Brain pericyte (primary cell): ENCODE results near the gene ZCCHC7.

ENCODE experiments used
- DNase-seq: peaks from one replicate; pipeline ENCODE4 v3.0.0-alpha.2; 2012; ENCODE audit warnings: low read depth, low spot score

Gene ZCCHC7

DNA sequence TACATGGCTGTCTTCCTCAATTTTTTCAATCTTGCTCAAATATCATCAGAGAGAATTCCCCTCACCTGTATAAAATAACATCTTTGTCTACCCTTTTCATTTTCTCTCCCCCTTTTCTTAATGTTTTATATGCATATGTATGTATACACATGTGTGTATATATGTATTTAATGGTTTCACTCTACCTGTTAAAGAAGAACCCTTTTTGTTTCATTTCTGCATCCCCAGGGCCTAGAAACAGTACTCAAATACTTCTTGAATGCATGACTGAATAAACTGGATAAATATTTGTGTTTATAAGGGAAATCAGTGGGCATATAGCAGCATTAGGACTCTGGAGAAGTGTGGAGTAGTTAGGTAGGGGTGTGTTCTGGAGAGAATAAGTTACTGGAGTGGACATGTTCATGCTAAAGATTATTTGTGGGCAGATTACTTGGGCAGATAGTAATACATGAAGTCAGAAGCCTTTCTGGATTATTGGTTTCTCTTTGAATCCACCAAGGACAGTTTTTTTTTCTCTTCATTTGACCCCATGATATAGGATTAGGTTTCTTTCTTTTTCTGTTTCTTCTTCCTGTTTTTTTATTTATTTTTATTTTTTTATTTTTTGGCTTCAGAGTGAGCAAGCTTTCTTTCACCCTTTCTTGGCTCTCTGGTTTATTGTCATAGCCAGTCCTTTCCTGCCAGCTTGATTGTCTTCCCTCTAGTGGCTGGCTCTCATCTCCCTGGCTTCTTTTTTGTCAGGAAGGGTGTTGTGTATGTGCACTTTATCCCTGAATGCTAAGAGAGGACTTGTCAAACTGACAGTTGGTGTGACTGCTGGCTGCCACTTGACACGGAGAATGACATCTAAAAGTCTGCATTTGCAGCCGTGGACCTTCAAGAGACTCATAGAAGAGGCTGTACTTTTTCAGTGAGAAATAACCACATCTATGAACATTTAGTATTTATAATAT is 89.3 kb downstream of the ZCCHC7 start:
- no peak for DNase-seq

DNA sequence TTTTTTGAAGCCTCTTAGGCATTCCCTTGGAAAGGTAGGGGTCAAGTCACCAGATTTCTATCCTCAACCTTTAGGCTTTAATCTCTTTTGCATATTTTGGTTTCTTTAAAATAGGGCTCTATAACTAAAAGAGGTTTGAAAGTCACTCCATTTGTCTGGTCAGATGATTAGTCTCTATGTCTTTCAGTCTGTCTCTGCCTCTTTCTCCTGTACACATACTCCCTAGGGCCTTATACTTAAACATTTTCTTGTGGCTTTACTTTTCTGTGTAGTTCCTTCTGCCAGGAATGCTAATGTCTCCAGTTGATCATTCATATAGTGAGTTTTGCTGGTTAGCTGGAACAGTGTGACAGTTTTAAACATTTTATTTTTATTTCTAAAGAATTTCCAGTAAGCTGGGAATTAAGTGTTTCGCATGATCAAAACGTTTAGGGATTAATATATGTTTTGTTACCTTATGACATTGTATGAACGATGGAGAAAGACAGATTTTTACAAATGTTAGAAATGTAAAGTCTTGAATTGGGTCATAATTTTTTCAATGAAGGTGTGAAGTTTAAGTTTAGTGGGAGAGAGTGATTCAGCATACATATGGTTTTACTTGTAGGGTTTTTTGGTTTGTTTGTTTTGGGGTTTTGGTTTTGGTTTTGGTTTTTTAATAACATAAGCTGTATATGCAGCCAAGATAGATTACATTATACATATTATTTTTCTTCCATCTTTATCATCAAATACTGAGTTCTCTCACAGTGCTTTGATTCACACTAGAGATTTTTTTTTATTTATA is 90.6 kb downstream of the ZCCHC7 start:
- no peak for DNase-seq

DNA sequence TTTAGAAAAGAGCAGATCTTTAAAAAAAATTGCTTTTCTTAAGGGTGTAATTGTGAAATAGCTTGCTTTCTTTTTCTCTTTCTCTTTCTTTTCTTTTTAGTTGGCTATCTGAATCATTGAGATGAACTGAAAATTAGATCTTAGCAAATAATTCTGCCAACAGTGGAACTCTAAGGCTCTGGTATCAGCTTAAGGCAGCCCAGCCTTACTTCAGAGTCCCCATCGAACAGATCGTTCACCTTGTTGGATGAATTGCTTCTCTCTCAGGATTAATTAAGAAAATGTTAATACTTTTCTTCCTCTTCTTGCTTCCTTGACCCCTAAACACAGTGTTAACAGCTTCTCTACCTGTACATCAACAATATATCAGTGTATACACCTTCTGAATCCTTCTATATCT is 92.1 kb downstream of the ZCCHC7 start:
- DNase-seq = no peak

DNA sequence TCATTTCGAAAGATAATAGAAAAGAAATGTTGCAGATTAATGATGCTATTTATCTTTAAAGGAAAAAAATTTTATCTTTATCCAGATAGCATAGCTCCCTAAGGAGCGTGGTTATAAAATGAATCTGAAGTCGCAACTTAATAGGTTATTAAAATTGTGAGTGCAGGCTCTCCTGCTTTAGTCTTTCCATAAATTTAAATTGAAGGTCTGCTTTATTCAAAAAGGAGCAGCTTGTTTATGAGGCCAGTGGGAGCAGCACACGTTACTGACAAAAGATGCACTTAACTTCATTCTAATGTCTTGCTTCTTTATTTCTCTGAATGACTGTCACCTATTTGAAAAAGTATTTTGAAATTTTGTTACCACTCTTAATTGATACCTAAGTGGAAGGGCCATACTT is 95.0 kb downstream of the ZCCHC7 start:
- DNase-seq = no peak

DNA sequence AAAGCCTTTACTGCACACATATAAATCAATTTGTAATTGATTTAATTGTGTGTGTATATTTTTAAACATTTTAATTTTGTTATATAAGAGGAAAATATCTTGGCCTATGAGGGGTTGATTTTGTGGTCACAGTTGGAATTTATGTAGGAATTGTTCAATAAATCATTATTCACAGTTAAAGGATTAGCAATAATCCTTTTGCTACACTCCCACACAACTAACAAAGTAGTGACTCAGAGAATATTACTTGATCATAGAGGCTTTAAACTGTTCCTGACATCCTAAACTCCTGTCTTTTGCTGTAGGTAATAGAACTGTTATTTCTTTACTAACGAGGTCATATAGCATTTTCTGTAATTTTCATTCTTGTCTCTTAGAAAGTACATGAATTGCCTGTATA is 95.5 kb downstream of the ZCCHC7 start:
- no peak for DNase-seq

DNA sequence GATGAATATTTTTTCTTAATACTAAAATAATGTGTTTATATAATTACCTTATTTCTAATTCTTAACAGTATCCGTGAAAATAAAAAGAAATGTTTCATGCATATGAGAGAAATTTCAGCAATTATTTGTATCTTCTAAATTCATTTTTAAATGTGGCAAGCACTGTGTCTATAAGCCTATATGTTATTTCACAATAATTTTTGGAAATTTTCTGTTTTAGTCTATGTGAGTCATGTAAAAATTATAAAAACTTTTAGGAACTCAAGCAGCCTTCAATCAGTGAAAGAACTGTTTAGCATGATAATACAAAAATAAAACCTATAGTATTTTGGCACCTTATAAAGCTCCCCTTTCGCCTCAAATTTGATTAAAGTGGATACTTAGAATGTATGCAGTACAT is 96.8 kb downstream of the ZCCHC7 start:
- DNase-seq = no peak

DNA sequence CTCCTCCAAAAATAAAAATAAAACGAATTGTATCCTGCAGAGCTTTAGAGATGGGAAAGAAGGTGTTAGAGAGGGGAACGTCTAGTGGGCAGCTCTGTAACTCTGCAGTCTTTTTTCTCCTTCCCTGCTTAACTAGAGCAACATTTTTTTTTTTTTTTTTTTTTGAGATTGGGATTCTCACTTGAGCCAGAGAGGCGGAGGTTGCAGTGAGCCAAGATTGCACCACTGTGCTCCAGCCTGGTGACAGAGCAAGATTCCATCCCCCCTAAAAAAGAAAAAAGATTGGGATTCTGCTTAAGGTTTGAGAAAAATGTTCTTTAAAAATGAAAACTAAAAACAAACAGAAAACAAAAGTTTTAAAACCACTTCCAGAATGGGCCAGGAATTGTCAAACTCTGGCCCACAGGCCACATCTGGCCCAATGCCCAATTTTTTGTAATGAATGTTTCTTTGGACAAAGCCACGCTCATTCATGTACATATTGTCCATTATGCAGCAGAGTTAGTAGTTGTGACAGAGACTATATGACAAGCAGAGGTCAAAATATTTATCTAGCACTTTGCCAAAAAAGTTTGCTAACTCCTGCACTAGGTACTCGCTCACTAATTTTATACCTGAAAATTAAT is 98.5 kb downstream of the ZCCHC7 start:
- DNase-seq = no peak

DNA sequence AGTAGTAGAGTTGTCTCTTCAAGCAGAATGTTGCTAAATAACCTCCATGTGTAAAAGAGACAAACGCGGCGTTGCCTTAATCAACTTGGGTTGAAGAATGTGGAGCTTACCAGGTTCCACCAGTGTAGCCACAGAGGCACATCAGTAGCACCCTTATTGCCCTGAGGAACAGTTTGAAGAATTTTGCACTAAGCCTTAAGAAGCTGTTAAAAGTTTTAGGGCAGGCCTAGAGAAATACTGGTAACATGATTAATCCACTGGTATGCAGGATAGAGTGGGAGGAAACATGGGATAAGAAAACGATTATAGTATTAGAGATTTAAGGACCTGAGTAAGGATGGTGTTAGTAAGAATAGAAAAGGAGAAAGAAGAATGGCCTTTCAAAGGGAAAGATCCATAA is 100.6 kb downstream of the ZCCHC7 start:
- DNase-seq = no peak

DNA sequence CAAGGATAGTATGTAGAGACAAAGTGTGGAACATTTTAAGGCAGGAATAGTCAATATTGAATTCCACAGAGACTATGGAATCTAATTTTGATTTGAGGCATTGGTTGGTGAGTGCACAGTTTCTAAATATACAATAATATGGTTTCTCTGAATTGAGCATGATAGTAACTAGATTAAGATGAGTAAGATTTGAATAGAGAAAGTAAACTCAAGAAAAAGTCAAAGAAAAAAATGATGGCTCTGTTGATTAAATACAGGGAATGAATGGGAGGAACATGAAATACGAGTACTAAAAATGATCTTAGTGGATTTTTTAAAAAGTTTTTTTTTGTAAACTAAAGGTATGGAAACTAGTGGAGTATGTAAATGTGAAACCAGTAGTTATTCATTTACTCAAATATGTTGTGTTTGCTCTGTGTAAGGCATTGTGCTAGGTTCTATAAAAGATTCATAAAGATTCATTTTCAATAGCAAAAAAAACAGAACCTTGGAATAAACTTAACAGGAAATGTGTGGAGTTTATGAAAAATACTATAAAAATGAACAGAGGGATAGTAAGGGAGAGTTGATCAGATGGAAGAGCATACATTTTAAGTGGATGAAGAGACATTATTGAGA is 101.2 kb downstream of the ZCCHC7 start:
- no peak for DNase-seq

DNA sequence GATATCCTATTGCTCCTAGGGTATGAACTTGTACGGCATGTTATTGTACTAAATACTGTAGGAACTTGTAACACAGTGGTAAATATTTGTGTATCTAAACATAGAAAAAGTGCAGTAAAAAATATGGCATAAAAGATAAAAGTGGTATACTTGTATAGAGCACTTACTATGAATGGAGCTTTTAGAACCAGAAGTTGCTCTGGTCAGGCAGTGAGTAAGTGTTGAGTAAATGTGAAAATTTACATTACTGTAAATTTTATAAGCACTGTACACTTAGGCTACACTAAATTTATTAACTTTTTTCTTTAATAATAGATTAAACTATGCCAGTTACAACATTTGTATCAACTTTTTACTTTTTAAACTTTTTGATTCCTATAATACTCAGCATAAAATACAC is 109.1 kb downstream of the ZCCHC7 start:
- no peak for DNase-seq

DNA sequence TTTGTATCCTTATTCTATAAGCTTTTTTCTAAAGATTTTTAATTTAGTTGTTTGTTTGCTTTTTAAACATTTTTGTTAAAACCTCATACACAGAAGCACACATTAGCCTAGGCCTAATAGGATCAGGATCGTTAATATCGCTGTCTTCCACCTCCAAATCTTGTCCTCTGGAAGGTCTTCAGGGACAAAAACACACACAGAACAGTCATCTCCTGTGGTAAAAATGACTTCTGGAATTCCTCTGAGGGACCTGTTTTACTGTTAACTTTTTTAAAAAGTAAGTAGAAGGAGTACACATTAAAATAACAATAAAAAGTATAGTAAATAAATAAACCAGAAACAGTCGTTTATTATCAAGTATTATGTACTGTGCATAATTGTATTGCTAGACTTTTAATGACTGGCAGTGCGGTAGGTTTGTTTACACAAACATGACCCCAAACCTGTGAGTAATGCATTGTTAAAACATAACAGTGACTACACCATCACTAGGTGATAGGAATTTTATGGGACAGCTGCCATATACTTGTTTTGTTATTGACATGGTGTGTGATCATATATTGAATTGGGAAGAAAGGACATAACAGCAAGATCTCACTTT is 109.6 kb downstream of the ZCCHC7 start:
- no peak for DNase-seq

DNA sequence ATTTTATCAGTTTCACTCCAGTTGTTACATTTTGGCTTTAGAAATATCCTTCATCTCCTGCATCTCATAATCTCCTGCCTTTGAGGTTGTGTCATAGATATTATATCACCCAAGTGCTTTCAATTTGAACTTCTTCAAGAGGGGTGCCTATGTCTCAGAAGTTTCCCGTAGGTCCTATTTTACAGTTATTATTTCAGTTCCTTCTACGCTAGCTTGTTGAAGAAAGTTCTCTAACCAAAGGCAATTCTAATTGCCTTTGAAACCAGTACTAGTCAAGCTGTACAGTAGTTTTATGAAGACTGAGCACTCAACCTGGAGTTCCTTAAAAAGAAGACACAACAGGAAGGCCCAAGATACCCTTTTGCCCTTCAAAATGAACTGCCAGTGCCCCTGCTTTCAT is 116.4 kb downstream of the ZCCHC7 start:
- no peak for DNase-seq

DNA sequence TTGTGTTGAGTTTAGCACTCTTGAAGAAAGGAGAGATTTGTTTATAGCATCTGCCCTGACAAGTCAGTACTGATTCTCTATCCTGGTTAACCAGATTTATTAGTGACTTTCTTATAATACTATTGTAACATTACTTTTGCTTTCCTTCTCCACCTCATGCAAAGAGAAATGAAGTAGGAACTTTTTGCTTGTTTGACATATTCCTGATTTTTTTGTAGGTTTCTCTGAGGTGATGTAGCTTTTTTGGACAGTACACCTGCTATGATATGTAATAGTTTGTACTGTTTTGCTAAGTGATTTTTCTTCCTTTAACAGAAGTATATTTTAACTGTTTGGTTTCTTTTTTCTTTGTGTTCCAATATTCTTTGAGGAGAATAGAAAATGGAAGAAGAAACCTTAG is 117.7 kb downstream of the ZCCHC7 start:
- DNase-seq = no peak

DNA sequence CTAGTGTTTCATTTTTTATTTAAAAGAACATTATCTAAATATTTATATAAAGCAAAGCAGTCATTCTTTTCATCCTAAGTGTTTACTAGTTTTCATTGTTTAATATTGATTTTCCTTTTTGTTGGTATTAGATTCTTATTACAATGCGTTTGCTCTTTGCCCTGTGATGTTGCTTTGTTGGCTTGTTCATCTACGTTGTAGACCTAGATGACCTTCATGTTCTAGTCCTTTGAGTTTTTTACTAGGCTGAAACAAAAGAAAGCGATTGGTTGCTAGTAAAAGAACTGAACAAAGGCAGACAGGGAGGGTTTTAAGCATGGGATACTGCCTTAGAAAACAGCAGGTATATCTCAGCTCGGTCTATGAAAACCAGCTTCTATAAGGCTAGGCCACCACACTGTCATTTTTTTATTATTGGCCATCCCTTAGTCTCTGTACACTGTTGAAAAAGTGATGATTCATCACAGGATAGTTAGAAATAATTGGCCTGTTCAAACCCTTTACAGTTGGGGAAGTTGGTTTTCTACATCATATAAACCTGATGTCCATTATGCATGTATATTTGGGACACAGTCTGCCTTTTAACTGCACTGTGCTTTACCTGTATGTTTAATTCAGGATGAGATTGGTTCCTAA is 119.0 kb downstream of the ZCCHC7 start:
- DNase-seq = no peak

DNA sequence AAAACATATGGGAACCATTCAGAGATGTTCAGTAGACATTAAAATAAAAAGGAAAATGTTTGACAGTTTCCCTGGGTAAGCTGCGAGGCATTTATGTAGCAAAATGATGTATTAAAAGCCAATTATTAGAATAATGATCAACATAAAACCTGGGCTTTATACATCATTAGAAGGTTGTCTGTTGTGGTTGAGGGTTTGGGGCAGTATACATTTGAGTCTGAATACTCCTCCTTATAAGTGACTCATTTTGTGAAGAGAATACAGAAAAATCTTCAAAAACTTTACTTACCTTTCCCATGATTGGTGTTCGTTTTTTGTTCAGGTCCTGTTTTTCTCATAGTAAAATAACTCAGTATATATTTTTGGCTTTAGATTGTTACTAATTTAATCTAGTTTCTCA is 119.5 kb downstream of the ZCCHC7 start:
- no peak for DNase-seq

DNA sequence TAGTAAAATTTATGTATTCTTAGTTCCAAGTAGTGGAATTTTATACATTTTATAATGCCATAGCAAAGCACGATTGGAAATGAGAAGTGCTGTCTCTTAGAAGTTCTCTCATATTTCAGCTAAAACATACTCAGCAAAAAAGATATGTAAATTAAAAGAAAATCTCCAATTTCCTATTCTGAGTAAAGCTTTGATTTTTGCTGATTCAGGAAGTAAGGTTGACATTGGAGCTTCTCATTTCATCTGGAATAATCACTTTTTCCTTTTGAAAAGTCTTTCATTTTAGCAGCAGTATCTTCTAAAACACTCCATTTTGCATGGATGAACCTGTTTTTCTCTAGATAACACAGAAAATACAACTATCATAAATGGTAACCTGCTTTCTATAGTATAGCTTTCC is 121.0 kb downstream of the ZCCHC7 start:
- no peak for DNase-seq

DNA sequence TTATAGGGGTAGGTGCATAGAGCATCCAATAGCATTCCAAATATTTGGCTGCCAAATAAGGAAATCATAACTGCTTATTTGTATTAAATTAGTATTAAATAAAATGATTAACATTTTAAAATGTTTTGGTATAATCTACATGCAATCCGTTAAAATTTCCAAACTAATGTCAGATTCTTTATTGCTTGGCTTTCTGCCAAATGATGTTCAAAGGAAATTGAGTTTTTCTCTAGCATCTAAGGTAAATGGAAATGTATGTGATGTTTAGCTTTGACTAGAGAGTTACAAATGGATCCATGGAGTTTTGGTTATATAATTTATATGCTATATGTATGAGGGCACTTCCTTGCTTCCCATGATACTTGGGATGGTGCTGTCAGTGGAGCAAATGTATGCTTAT is 121.7 kb downstream of the ZCCHC7 start:
- DNase-seq = no peak

DNA sequence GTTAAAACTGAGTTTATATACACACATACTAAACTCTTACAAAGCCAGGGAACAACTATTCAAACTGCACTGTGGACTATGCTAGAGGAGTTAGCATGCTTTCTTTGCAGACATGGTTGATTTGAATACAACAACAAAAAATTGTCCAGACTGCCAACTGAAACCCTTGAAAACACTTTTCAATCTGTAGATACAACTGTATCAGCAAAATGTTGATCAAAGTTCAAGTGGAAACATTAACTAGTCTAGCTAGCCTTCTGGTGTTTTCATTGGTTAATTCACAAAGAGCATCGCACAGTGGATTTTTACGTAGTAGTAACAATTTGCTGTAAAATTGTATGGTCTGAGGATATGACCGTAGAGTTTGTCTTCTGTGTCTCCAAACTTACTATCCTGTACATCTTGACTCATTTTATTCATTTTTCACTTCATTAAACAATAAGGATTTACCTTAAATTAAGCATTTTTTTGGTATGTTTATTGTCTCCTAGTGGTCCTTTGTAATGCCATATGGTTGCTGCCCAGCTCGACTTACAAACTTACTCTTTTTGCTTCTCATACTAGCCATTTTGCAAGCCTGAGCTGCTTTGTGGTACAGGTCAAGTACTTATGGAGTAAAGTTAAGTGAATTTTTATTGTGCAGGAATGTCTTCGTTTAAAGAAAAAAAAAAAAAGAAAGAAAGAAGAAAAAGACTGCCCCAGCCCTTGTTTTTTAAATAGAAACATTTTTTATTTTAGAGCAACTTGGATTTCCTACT is 123.4 kb downstream of the ZCCHC7 start:
- DNase-seq = no peak

DNA sequence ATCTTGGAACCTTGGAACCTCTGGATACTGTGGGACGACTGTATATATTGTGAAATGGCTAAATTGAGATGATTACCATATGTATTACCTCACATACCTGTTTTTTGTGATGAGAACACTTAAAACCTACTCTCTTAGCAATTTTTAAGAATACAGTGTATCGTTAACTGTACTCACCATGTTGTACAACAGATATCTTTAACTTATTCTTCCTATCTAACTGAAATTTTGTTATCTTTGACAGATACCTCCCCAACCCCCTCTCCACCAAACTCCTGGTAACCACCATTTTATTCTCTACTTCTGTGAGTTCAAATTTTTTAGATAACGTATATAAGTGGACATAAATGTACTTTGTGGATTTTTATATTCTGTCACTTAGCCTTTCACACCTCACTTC is 126.5 kb downstream of the ZCCHC7 start:
- no peak for DNase-seq

DNA sequence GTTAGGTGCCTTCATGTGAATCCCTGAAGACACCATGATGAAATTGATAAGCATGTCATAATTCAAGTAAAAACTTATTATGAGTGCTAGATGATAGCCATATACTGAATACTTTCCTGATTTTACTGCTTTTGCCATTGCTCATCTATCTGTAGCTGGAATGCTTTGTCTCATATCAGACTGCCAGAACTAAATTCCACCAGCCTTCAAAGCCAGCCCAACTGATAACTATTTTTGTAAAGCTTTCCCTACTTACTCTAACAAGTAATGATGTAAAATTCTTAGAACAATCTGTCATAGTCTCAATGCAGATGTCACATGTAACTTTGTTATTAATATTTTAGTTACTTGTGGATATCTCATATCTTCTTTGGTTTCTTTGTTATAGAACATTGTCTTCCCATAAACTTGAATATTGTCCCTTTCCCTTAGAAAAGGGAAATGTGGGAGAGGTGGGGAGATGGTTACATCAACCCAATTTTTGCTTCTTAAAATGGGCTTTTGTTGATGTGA is 128.3 kb downstream of the ZCCHC7 start:
- DNase-seq = no peak
